H1 (cell line): Measurements from ENCODE around the gene MMP24. TPM values are rescaled to one million over a fixed set of nuclear protein-coding genes. Genes with fewer than 3 reads are reported as not detected.

Experiments
- CTCF ChIA-PET: fragments of 300-600 bp; sonication (Branson Sonifier 250); formaldehyde crosslinking; loops from one replicate; lab custom pipeline; 2021; ENCODE audit not compliant: partially characterized antibody; lab: Charles Lee
- POLR2A ChIA-PET: fragments of 300-600 bp; sonication (Branson Sonifier 250); formaldehyde crosslinking; loops from one replicate; lab custom pipeline; 2021; ENCODE audit warnings: inconsistent platforms; ENCODE audit not compliant: partially characterized antibody; lab: Charles Lee
- DNase-seq, 2 experiments: peaks; one replicate each; pipeline versions ENCODE4 v3.0.0 to v3.0.0-alpha.2; 2010 to 2022; ENCODE audit warnings: low spot score in 2 of 2, low read depth in 1 of 2, mixed read lengths in 1 of 2
- FAIRE-seq: peaks from 2 replicates; lab custom pipeline; 2011; peaks lifted over from hg19 to GRCh38; lab: Jason Lieb, UNC
- H2AFZ ChIP-seq: 2 replicates; pipeline ENCODE4 v1.8.1; 2012; ENCODE audit warnings: low read length, inconsistent platforms
- H2AK5ac ChIP-seq: 2 replicates; pipeline ENCODE4 v1.6.1; 2013; ENCODE audit warnings: low read depth, low read length
- H2BK120ac ChIP-seq: replicated peaks from 2 replicates; pipeline ENCODE3; 2013; ENCODE audit warnings: low read depth, low read length, inconsistent platforms
- H2BK12ac ChIP-seq: 2 replicates; pipeline ENCODE4 v1.6.1; 2013; ENCODE audit warnings: low read depth, low read length
- H2BK15ac ChIP-seq: 2 replicates; pipeline ENCODE4 v1.6.1; 2013; ENCODE audit warnings: low read length
- H2BK20ac ChIP-seq: 2 replicates; pipeline ENCODE4 v1.6.1; 2013; ENCODE audit warnings: low read length
- H2BK5ac ChIP-seq: 2 replicates; pipeline ENCODE4 v1.6.1; 2013; ENCODE audit warnings: low read depth, low read length
- H3K14ac ChIP-seq: 2 replicates; pipeline ENCODE4 v1.6.1; 2013; ENCODE audit warnings: inconsistent platforms; ENCODE audit not compliant: insufficient read length
- H3K18ac ChIP-seq: 2 replicates; pipeline ENCODE4 v1.6.1; 2013; ENCODE audit warnings: low read length; ENCODE audit errors: extremely low read depth
- H3K23ac ChIP-seq: 2 replicates; pipeline ENCODE4 v1.6.1; 2013; ENCODE audit warnings: inconsistent platforms; ENCODE audit not compliant: insufficient read length
- H3K23me2 ChIP-seq: 2 replicates; pipeline ENCODE4 v1.6.1; 2013; ENCODE audit warnings: low read depth, low read length
- H3K27ac ChIP-seq: 2 replicates; pipeline ENCODE4 v1.6.1; 2011; ENCODE audit warnings: low read depth, low read length, inconsistent platforms
- H3K27me3 ChIP-seq, 4 experiments: replicated peaks in 1 of 4; 1 replicate in 1 of 4; 2 replicates in 3 of 4; pipeline versions ENCODE4 v1.6.1 to v1.8.1; 2011 to 2013; ENCODE audit warnings: low read length in 3 of 4, mild to moderate bottlenecking in 3 of 4, inconsistent platforms in 2 of 4, mixed read lengths in 2 of 4, moderate library complexity in 1 of 4; ENCODE audit not compliant: control insufficient read depth in 3 of 4, insufficient read depth in 3 of 4; ENCODE audit errors: extremely low read depth in 1 of 4
- H3K36me3 ChIP-seq, 4 experiments: 2 replicates each; pipeline versions ENCODE4 v1.6.1 to v1.8.1; 2011 to 2013; ENCODE audit warnings: mild to moderate bottlenecking in 4 of 4, low read length in 3 of 4, moderate library complexity in 2 of 4, control low read depth in 1 of 4, inconsistent platforms in 1 of 4; ENCODE audit not compliant: insufficient read depth in 4 of 4, control insufficient read depth in 2 of 4
- H3K4ac ChIP-seq: replicated peaks from 2 replicates; pipeline ENCODE3; 2013; ENCODE audit warnings: low read length, low read depth, mixed read lengths, inconsistent platforms; ENCODE audit not compliant: insufficient read length
- H3K4me1 ChIP-seq, 4 experiments: replicated peaks in 1 of 4; 1 replicate in 1 of 4; 2 replicates in 3 of 4; pipeline versions ENCODE4 v1.6.1 to v1.8.1; 2011 to 2013; ENCODE audit warnings: low read length in 3 of 4, inconsistent platforms in 2 of 4, mixed read lengths in 1 of 4; ENCODE audit not compliant: insufficient read depth in 4 of 4, control insufficient read depth in 3 of 4
- H3K4me2 ChIP-seq, 2 experiments: 2 replicates each; pipeline versions ENCODE4 v1.6.1 to v1.8.1; 2011 to 2013; ENCODE audit warnings: low read depth in 2 of 2, low read length in 2 of 2, control low read depth in 1 of 2, inconsistent platforms in 1 of 2, mild to moderate bottlenecking in 1 of 2; ENCODE audit not compliant: insufficient read depth in 1 of 2
- H3K4me3 ChIP-seq, 4 experiments: fragments of 200-600, 300-600 bp in 1 of 4; sonication (generic), shearing (Covaris generic), sonication (Bioruptor Twin) in 1 of 4; 2 replicates each; pipeline versions ENCODE4 v1.5.1 to v1.8.1; 2011 to 2016; ENCODE audit warnings: low read length in 4 of 4, low read depth in 3 of 4, control low read depth in 2 of 4, inconsistent platforms in 2 of 4, mild to moderate bottlenecking in 2 of 4, mixed read lengths in 1 of 4, moderate library complexity in 1 of 4; ENCODE audit not compliant: insufficient read depth in 2 of 4; ENCODE audit errors: extremely low read depth in 1 of 4
- H3K56ac ChIP-seq: replicated peaks from 2 replicates; pipeline ENCODE3; 2013; ENCODE audit warnings: low read depth, mild to moderate bottlenecking, mixed read lengths, low read length, inconsistent platforms; ENCODE audit not compliant: insufficient read length
- H3K79me1 ChIP-seq: 2 replicates; pipeline ENCODE4 v1.6.1; 2013; ENCODE audit warnings: low read depth, low read length, control low read depth
- H3K79me2 ChIP-seq, 2 experiments: 2 replicates each; pipeline versions ENCODE4 v1.6.1 to v1.8.1; 2012 to 2013; ENCODE audit warnings: low read length in 2 of 2, mild to moderate bottlenecking in 2 of 2, inconsistent platforms in 1 of 2; ENCODE audit not compliant: insufficient read depth in 2 of 2, control insufficient read depth in 1 of 2
- H3K9ac ChIP-seq, 4 experiments: replicated peaks in 1 of 4; 1 replicate in 1 of 4; 2 replicates in 3 of 4; pipeline versions ENCODE4 v1.6.1 to v1.8.1; 2011 to 2013; ENCODE audit warnings: low read depth in 3 of 4, low read length in 3 of 4, control low read depth in 2 of 4, mild to moderate bottlenecking in 2 of 4, moderate library complexity in 2 of 4, inconsistent platforms in 1 of 4; ENCODE audit errors: extremely low read depth in 1 of 4
- H3K9me3 ChIP-seq, 2 experiments: 2 replicates each; pipeline versions ENCODE4 v1.6.1 to v1.8.1; 2012 to 2013; ENCODE audit warnings: mild to moderate bottlenecking in 2 of 2, moderate library complexity in 2 of 2, control low read depth in 1 of 2, inconsistent platforms in 1 of 2, low read depth in 1 of 2, low read length in 1 of 2, mixed read lengths in 1 of 2; ENCODE audit not compliant: insufficient read depth in 2 of 2
- H4K20me1 ChIP-seq, 2 experiments: replicated peaks in 1 of 2; 2 replicates each; pipeline versions ENCODE3 to v1.8.1; 2011 to 2013; ENCODE audit warnings: inconsistent platforms in 2 of 2, low read length in 2 of 2, mild to moderate bottlenecking in 1 of 2; ENCODE audit not compliant: insufficient read depth in 2 of 2, control insufficient read depth in 1 of 2
- H4K5ac ChIP-seq: 2 replicates; pipeline ENCODE4 v1.6.1; 2013; ENCODE audit warnings: low read length, low read depth, mixed read lengths, inconsistent platforms; ENCODE audit not compliant: insufficient read length
- H4K8ac ChIP-seq: 2 replicates; pipeline ENCODE4 v1.8.0; 2013; ENCODE audit warnings: mild to moderate bottlenecking, moderate library complexity, low read length, inconsistent platforms; ENCODE audit not compliant: insufficient read depth; ENCODE audit errors: extremely low read depth
- H4K91ac ChIP-seq: replicated peaks from 2 replicates; pipeline ENCODE3; 2013; ENCODE audit warnings: low read length, mixed read lengths, inconsistent platforms; ENCODE audit not compliant: insufficient read length
- ATF2 ChIP-seq: IDR thresholded peaks from 2 replicates; pipeline ENCODE4 v1.6.1; 2012; ENCODE audit warnings: low read length, inconsistent platforms
- CBX8 ChIP-seq: fragments of 300-800, 300-1000 bp; sonication (generic); IDR thresholded peaks from 2 replicates; pipeline ENCODE4 v1.7.1; 2016; ENCODE audit warnings: low read depth, low read length, borderline replicate concordance
- YY1 ChIP-seq: IDR thresholded peaks from 2 replicates; pipeline ENCODE4 v1.6.1; 2011; ENCODE audit warnings: low read depth, mild to moderate bottlenecking, low read length
- WGBS, 2 experiments: shearing (Covaris generic) in 1 of 2; methylation state at CpG; one replicate each; pipeline versions ENCODE4 v1.1.6 to v1.1.7; 2013 to 2015; ENCODE audit warnings: low lambda C conversion rate in 2 of 2, mixed read lengths in 2 of 2, inconsistent platforms in 1 of 2, low coverage in 1 of 2, missing lambda C conversion rate in 1 of 2; ENCODE audit not compliant: insufficient replicate concordance in 2 of 2, insufficient coverage in 1 of 2, insufficient read length in 1 of 2; ENCODE audit errors: extremely low coverage in 1 of 2, missing lambda C conversion rate in 1 of 2; 5-methylcytosine and 5-hydroxymethylcytosine counted together
- polyA plus RNA-seq, 7 experiments: library from polyadenylated mRNA; depleted of rRNA in 3 of 7; stranded (reverse) in 5 of 7; unstranded in 2 of 7; fragments of >200 nt in 5 of 7; fragments of 200-250 nt in 2 of 7; gene quantifications; 1 replicate in 5 of 7; 2 replicates in 1 of 7; 4 replicates in 1 of 7; pipeline versions ENCODE4 v1.2.1 to v1.2.3, GENCODE V29; 2011 to 2013; ENCODE audit warnings: missing spikeins in 2 of 7, mixed read lengths in 2 of 7
- total RNA-seq: library from RNA; stranded (reverse); fragmentation: NEBNext Ultra II Directional; extraction: Animal tissue kit (Norgen Biotek cat#: 25700); gene quantifications from 2 replicates; pipeline ENCODE4 v1.2.1, GENCODE V29; 2021

The MMP24 gene
- total and polyA plus RNA-seq, 2 of the 8 experiments (the other 6 are each of a cell fraction or from before 2014, with no cell fraction given), result 18.8 to 21.4 TPM

- ChIA-PET POLR2A (interaction anchor here (1.0 to 3.4 kb wide), 4 partner anchors 11 to 32 kb away, joined by 3 to 15 read pairs (median 6); partner anchors contain the start of gene EIF6), CTCF (interaction anchor here (2.0 to 13.8 kb wide), 3 partner anchors 11 to 34 kb away, joined by 5 to 130 read pairs (median 104); partner anchors contain the start of genes EIF6 and MMP24OS)
- Histone ChIP-seq H2AK5ac (no peak overlapping the region), H3K9me3 (no peaks in the 10 kb centered on the region), H3K9ac (no peak overlapping the region), H3K18ac (no peak overlapping the region), H3K27me3 (no peaks in the 10 kb centered on the region), H3K4me3 (no peak overlapping the region), H2AFZ (no peak overlapping the region), H3K23me2 (no peaks in the 10 kb centered on the region), H2BK15ac (peak overlapping the region; percentile 55; the same call in 1 of the 2 replicates), H2BK20ac (no peak overlapping the region), H4K5ac (no peak overlapping the region), H4K20me1 (no peaks in the 10 kb centered on the region), H3K4me1 (no peaks in the 10 kb centered on the region; a peak in 2 of 7 replicates), H3K56ac (no peak overlapping the region), H3K23ac (no peak overlapping the region), H2BK5ac (no peak overlapping the region), H3K27ac (no peak overlapping the region), H2BK120ac (no peak overlapping the region), H3K79me2 (no peaks in the 10 kb centered on the region), H4K91ac (no peak overlapping the region), H2BK12ac (no peak overlapping the region; the same call in 1 of the 2 replicates), H3K79me1 (no peaks in the 10 kb centered on the region), H3K4me2 (no peak overlapping the region), H3K14ac (no peak overlapping the region), H3K36me3 (no peaks in the 10 kb centered on the region), H3K4ac (no peak overlapping the region), H4K8ac (no peak overlapping the region)
- FAIRE-seq (no peak), DNase-seq (no peak)
- 88% methylated on average over 8 of the region's 8 CpGs; no CpG with 5 or more reads in 1 of the 2 experiments for WGBS, 2 experiments
- TF ChIP-seq YY1 (no peak), ATF2 (no peak), CBX8 (no peak)
Measured at GRCh38 chr20:35295674-35296073, 69.2 kb downstream of the MMP24 start.
